ENCODE results near the gene BOD1.

GRCh38 chr5:173660481-173661280 lies 44.2 kb upstream of the BOD1 start:
- no peak for TF ChIP-seq CTCF (IDR thresholded peaks at IDR 0.05; ENCODE audit: low read depth, low read length, poor library complexity, severe bottlenecking)
- no peak for TF ChIP-seq EZH2phosphoT487 (IDR thresholded peaks at IDR 0.05; ENCODE audit: borderline replicate concordance, low read length)
